ENCODE measurements around the gene LRRN4CL.
"Not testable (repeated sequence)": the region's sequence is repeated elsewhere in the genome, so short reads cannot be mapped to it uniquely, and the experiment has no call there.

The LRRN4CL gene

GRCh38 chr11:62705413-62705812, 16.1 kb upstream of the LRRN4CL start:
- Mint-ChIP-seq H3K27me3 (no peaks in the 10 kb centered on the region), H3K36me3 (ENCODE audit: low read depth) (peaks cover 78% of the 10 kb centered on the region), H3K27ac (peak overlapping the region; percentile 91), H3K4me1 (ENCODE audit: low read depth) (peaks cover 56% of the 10 kb centered on the region), H3K4me3 (peak overlapping the region; percentile 89), H3K9me3 (no peaks in the 10 kb centered on the region)
- no peak for DNase-seq

GRCh38 chr11:62703921-62704320, 14.6 kb upstream of the LRRN4CL start:
- DNase-seq, H3K4me3 Mint-ChIP-seq, H3K27ac Mint-ChIP-seq, H3K27me3 Mint-ChIP-seq, H3K9me3 Mint-ChIP-seq: not testable (repeated sequence)
- peaks cover 43% of the 10 kb centered on the region for H3K4me1 Mint-ChIP-seq (ENCODE audit: low read depth)
- H3K36me3 Mint-ChIP-seq (ENCODE audit: low read depth): peaks cover 69% of the 10 kb centered on the region

GRCh38 chr11:62702246-62702645, 12.9 kb upstream of the LRRN4CL start:
- Mint-ChIP-seq H3K27me3 (no peaks in the 10 kb centered on the region), H3K36me3 (ENCODE audit: low read depth) (peaks cover 58% of the 10 kb centered on the region), H3K27ac (peak overlapping the region; percentile 27), H3K9me3 (no peaks in the 10 kb centered on the region), H3K4me1 (ENCODE audit: low read depth) (peaks cover 27% of the 10 kb centered on the region), H3K4me3 (no peak overlapping the region)
- no peak for DNase-seq

DNA sequence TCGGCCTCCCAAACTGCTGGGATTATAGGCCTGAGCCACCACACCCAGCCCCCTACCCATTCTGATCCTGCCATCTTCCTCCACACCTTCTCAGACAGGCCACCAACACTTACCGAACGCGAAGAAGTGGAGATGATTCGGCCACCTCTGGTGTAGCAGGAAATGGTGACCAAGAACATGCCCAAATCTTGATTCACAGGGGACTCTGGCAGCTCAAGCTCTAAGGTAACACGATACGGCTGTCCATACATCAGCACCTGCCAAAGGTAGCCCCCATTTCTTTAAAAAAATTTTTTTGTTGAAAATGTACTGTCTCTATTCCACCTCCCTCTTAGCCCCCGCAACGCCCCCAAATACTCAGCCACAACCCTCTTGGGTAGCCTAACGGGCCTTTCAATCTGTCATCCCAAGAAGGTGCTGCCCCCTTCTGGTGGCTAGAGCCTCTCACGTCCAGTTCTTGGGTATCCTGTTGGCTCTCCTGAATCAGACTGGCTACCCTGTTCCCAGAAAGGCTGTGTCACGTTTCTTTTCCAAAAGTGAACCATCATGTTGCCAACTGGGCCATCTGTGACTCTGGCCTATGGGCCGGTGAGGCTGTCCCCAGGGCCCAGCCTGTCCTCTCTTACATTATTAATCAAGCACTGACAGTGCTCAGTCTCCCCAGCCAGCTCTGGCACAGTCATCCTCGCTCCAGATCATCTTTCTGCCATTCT, 5.3 kb upstream of the LRRN4CL start:
- peaks cover 6% of the 10 kb centered on the region for H3K4me1 Mint-ChIP-seq (ENCODE audit: low read depth)
- peaks cover 55% of the 10 kb centered on the region for H3K36me3 Mint-ChIP-seq (ENCODE audit: low read depth)
- no peaks in the 10 kb centered on the region for H3K27me3 Mint-ChIP-seq
- H3K4me3 Mint-ChIP-seq: no peak overlapping the region
- no peaks in the 10 kb centered on the region for H3K9me3 Mint-ChIP-seq
- peak; percentile 80 for DNase-seq
- no peak overlapping the region for H3K27ac Mint-ChIP-seq

DNA sequence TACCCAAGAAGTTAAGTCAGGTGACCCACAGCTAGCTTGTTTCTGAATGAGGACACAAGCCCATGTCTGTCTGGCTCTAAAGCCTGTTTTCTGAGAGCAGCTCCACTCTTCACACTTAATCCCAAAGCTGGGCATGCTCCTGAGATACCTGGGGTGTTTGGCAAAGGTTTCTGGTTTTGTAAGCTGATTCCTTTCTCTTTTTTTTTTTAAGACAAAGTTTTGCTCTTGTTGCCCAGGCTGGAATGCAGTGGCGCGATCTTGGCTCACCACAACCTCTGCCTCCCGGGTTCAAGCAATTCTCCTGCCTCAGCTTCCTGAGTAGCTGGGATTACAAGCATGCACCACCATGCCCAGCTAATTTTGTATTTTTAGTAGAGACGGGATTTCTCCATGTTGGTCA, 4.3 kb upstream of the LRRN4CL start:
- not testable (repeated sequence) for DNase-seq; H3K27ac Mint-ChIP-seq; H3K9me3 Mint-ChIP-seq; H3K4me1 Mint-ChIP-seq (ENCODE audit: low read depth); H3K4me3 Mint-ChIP-seq; H3K27me3 Mint-ChIP-seq
- H3K36me3 Mint-ChIP-seq (ENCODE audit: low read depth): peaks cover 55% of the 10 kb centered on the region

GRCh38 chr11:62688491-62688890, 839 bp downstream of the LRRN4CL start:
- no peak overlapping the region for H3K27ac Mint-ChIP-seq
- H3K4me3 Mint-ChIP-seq: no peak overlapping the region
- no peaks in the 10 kb centered on the region for H3K9me3 Mint-ChIP-seq
- H3K36me3 Mint-ChIP-seq (ENCODE audit: low read depth): peaks cover 37% of the 10 kb centered on the region
- H3K4me1 Mint-ChIP-seq (ENCODE audit: low read depth): no peaks in the 10 kb centered on the region
- peaks cover 11% of the 10 kb centered on the region for H3K27me3 Mint-ChIP-seq
- no peak for DNase-seq

DNA sequence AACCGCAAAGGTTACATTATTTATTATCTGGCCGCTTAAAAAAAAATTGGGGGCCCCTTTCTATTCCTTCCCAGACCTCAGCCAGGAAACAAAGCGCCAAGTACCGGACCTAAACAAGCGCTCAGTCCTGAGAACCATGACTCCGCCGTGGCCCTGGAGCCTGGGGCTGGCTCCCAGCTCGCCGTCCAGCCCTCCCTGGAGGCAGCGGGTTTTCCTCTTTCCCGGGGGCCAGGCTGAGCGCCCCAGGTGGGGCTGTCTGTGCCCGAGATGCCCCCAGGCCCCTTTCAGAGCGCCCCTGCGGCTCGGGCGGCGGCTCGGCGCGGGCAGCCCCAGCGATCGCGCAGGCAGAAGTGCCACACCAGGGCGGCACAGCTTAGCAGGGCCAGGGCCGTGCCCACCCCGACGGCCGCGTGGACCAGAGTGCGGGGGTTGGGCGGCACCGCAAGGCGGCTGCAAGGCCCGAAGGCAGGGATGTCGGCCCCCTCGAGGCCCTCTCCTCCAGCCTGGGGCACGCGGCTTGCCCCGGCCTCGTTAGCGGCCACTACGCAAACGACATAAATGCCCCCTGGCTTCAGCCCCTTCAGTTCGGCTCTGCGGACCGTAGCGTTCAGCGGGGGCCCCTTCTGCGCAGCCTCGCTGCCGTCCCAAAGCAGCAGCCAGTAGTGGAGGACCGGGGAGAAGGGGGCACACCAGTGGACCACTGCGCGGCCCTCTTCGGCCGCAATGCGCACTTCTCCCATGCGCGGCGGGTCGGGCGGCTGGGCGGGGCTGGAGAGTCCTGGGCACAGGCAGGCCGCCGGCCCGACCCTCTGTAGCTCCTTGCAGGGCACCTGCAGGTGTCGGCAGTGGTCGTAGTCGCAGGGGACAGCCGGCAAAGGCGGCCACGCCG, 1.6 kb downstream of the LRRN4CL start:
- no peak overlapping the region for H3K27ac Mint-ChIP-seq
- H3K9me3 Mint-ChIP-seq: no peaks in the 10 kb centered on the region
- H3K4me1 Mint-ChIP-seq (ENCODE audit: low read depth): no peaks in the 10 kb centered on the region
- no peak overlapping the region for H3K4me3 Mint-ChIP-seq
- no peak for DNase-seq
- peaks cover 30% of the 10 kb centered on the region for H3K36me3 Mint-ChIP-seq (ENCODE audit: low read depth)
- H3K27me3 Mint-ChIP-seq: peaks cover 11% of the 10 kb centered on the region

DNA sequence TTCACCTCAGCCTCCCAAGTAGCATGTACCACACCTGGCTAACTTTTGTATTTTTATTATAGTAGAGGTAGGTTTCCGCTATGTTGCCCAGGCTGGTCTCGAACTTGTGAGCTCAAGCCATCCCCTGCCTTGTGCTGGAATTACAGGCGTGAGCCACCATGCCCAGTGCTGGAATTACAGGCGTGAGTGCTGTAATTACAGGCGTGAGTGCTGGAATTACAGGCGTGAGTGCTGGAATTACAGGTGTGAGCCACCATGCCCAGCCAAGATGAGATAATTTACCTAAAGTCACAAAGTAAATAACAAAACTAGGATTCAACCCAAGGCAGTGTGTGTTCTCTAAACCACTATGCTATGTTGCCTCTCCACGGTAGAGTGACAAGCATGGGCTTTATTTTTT, 6.8 kb downstream of the LRRN4CL start:
- DNase-seq: no peak
- Mint-ChIP-seq H3K27ac (no peak overlapping the region), H3K4me1 (ENCODE audit: low read depth) (peaks cover 22% of the 10 kb centered on the region), H3K27me3 (peaks cover 6% of the 10 kb centered on the region), H3K4me3 (no peak overlapping the region), H3K9me3 (no peaks in the 10 kb centered on the region), H3K36me3 (ENCODE audit: low read depth) (peaks cover 15% of the 10 kb centered on the region)

DNA sequence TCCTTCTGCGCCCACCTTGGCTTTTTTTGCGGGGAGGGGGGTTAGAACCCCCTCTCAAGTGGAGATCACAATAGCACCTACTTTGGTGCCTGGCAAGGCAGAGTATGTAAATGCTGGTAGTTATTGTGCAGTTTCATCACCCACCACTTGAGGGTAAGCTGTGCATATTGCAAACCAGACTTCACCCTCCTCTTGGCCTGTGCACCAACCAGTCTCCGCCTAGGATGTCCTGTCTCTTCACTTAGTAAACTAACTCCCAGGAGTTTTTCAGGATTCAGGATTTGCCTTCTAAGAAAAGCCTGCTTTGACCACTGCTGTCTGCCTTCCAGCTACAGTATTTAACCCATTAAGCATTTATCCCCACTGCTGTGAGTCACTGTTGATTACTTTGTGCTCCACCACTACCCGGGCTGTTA, 8.5 kb downstream of the LRRN4CL start:
- peaks cover 35% of the 10 kb centered on the region for H3K4me1 Mint-ChIP-seq (ENCODE audit: low read depth)
- peaks cover 32% of the 10 kb centered on the region for H3K36me3 Mint-ChIP-seq (ENCODE audit: low read depth)
- H3K9me3 Mint-ChIP-seq: no peaks in the 10 kb centered on the region
- no peak for DNase-seq
- H3K27ac Mint-ChIP-seq: peak overlapping the region; percentile 70
- H3K27me3 Mint-ChIP-seq: no peaks in the 10 kb centered on the region
- no peak overlapping the region for H3K4me3 Mint-ChIP-seq

DNA sequence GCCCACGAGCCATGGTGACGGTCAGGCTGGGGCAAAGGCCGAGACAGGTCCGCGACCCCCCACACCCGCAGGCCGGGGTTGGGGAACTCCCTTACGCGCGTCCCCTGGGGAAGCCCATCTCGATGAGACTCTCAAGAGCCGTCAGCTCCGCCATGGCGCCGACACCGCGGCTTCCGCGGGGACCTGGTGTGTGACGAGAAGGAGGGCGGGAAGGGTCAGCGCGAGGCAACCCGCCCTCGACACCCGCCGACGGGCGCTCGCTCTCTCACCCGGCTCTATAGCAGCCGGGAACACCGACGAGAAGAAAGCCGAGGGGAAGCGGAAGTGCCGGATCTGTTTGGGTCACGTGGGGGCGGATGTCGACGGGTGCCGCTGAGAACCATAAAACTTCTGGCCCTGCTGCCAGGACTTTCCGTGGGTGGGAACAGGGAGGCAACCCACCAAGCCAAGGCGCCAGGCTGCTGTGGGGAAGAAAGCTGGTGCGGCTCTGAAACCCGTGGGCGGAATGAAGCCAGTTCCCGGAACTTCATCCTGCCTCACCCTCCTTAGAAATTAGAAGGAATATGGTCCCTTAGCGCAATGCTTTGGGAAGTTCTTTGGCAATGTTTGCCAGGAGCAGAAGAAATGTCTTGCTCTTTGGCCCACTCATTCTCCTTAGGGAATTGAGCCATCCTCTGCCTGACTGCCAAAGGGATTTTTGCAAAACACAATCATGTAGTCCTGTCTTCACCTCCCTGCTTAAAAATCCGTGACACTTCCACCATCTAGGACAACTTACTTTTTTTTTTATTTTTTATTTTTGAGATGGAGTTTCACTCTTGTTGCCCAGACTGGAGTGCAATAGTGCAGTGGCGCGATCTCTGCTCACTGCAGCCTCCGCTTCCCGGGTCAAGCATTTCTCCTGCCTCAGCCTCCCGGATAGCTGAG, 10.3 kb downstream of the LRRN4CL start, which contains the start of gene UBXN1:
UBXN1 (minus strand) TSS at position 304 of the 927 bp plus-strand sequence; CDS start at position 154, 150 bp downstream.
- peak within 1 kb of the TSS; percentile 92 for H3K4me3 Mint-ChIP-seq
- H3K27me3 Mint-ChIP-seq: no peaks in the 10 kb centered on the region
- DNase-seq: peak; percentile 89
- peaks cover 44% of the 10 kb centered on the region for H3K36me3 Mint-ChIP-seq (ENCODE audit: low read depth)
- no peaks in the 10 kb centered on the region for H3K9me3 Mint-ChIP-seq
- H3K4me1 Mint-ChIP-seq (ENCODE audit: low read depth): peaks cover 40% of the 10 kb centered on the region
- H3K27ac Mint-ChIP-seq: peak within 1 kb of the TSS; percentile 95

- no peak for DNase-seq
- peaks cover 50% of the 10 kb centered on the region for H3K36me3 Mint-ChIP-seq (ENCODE audit: low read depth)
- H3K27me3 Mint-ChIP-seq: no peaks in the 10 kb centered on the region
- H3K4me1 Mint-ChIP-seq (ENCODE audit: low read depth): peaks cover 45% of the 10 kb centered on the region
- no peaks in the 10 kb centered on the region for H3K9me3 Mint-ChIP-seq
- peak overlapping the region; percentile 92 for H3K4me3 Mint-ChIP-seq
- H3K27ac Mint-ChIP-seq: peak overlapping the region; percentile 95
These were observed 10.9 kb downstream of the LRRN4CL start for GRCh38 chr11:62678433-62678769.

DNA sequence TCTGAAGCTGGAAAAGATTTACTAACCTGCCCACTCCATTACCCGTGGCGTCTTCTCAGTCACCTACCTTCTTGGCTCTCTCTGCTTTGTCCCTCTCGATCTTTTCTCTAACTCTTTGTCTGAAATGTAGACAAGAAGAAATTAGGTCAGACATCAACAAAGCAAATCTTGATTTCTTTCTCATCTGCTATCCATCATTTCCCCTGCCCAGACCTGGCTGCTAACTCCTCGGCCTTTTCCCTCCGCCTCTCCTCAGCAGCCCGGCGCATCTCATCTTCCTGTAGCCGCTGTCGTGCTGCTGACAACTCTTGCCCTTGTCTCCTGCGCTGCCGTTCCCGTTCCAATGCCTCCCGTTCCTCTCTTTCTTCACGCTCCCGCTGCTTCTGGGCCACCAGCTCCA, 11.6 kb downstream of the LRRN4CL start:
- H3K4me1 Mint-ChIP-seq (ENCODE audit: low read depth): peaks cover 52% of the 10 kb centered on the region
- peak overlapping the region; percentile 92 for H3K4me3 Mint-ChIP-seq
- H3K27me3 Mint-ChIP-seq: no peaks in the 10 kb centered on the region

DNA sequence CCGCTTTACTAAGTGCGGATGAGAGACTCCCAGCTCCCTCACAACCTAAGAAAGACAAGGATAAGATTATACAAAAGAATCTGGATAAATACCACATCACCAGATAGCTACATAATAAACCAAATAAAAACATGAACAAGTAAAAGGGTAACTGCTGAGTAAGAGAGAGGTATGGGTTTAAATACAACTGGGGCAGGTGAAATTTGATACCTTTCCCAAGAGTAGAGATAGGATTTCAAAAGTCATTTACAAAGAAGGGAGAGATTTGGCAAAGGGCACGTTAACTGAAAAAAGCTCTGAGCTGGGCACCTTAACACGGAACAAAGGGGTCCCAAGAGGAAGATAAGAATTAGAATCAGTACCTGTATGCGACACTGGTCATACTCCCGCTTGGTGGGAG, 12.2 kb downstream of the LRRN4CL start:
- Mint-ChIP-seq H3K9me3 (no peaks in the 10 kb centered on the region), H3K4me1 (ENCODE audit: low read depth) (peaks cover 57% of the 10 kb centered on the region), H3K27ac (peak overlapping the region; percentile 95), H3K27me3 (no peaks in the 10 kb centered on the region), H3K4me3 (peak overlapping the region; percentile 92), H3K36me3 (ENCODE audit: low read depth) (peaks cover 63% of the 10 kb centered on the region)
- DNase-seq: no peak

More for the DNA sequence above, 11.6 kb downstream of the LRRN4CL start:
- DNase-seq: no peak
- Mint-ChIP-seq H3K9me3 (no peaks in the 10 kb centered on the region), H3K36me3 (ENCODE audit: low read depth) (peaks cover 57% of the 10 kb centered on the region), H3K27ac (peak overlapping the region; percentile 95)

- Mint-ChIP-seq H3K4me1 (ENCODE audit: low read depth) (peaks cover 58% of the 10 kb centered on the region), H3K27ac (peak overlapping the region; percentile 95), H3K9me3 (no peaks in the 10 kb centered on the region), H3K36me3 (ENCODE audit: low read depth) (peaks cover 67% of the 10 kb centered on the region), H3K27me3 (no peaks in the 10 kb centered on the region), H3K4me3 (peak overlapping the region; percentile 92)
- DNase-seq: no peak
These were observed 12.6 kb downstream of the LRRN4CL start for GRCh38 chr11:62676698-62677097.
